ENCODE data around the gene ADRM1.

- TF ChIP-seq CTCF (IDR thresholded peaks at IDR 0.05) (no peak), POLR2A (IDR thresholded peaks at IDR 0.05) (no peak)
These were observed 52.1 kb downstream of the ADRM1 start for GRCh38 chr20:62354811-62355341.
